GM23248 (cell line): ENCODE data around the gene PDGFD. TPM values are rescaled to one million over a fixed set of nuclear protein-coding genes. Genes with fewer than 3 reads are reported as not detected.

Source experiments
- DNase-seq: peaks from one replicate; pipeline ENCODE4 v3.0.0-alpha.2; 2015
- H2AFZ ChIP-seq: fragments of 200-600 bp; sonication (generic); 2 replicates; pipeline ENCODE4 v1.6.1; 2016; ENCODE audit warnings: antibody characterized with exemption
- H3F3A ChIP-seq: fragments of 200-600 bp; sonication (generic); 2 replicates; pipeline ENCODE4 v1.6.1; 2016; ENCODE audit warnings: mild to moderate bottlenecking, antibody characterized with exemption, mixed run types; ENCODE audit not compliant: insufficient read depth
- H3K27ac ChIP-seq: fragments of 200-600 bp; sonication (generic); 2 replicates; pipeline ENCODE4 v1.5.1; 2016; ENCODE audit warnings: mild to moderate bottlenecking
- H3K27me3 ChIP-seq: fragments of 200-600 bp; sonication (generic); replicated peaks from 2 replicates; pipeline ENCODE4 v1.6.1; 2016; ENCODE audit warnings: mild to moderate bottlenecking; ENCODE audit not compliant: insufficient read depth
- H3K36me3 ChIP-seq: fragments of 200-600 bp; sonication (generic); 2 replicates; pipeline ENCODE4 v1.6.1; 2016; ENCODE audit warnings: low read depth, mild to moderate bottlenecking
- H3K4me1 ChIP-seq: fragments of 200-600 bp; sonication (generic); 2 replicates; pipeline ENCODE4 v1.6.1; 2016; ENCODE audit warnings: mild to moderate bottlenecking; ENCODE audit not compliant: insufficient read depth
- H3K4me2 ChIP-seq: fragments of 200-600 bp; sonication (generic); one replicate; pipeline ENCODE4 v1.6.1; 2016; ENCODE audit warnings: mild to moderate bottlenecking; ENCODE audit not compliant: unreplicated experiment
- H3K4me3 ChIP-seq: fragments of 200-600 bp; sonication (generic); 2 replicates; pipeline ENCODE4 v1.5.1; 2016; ENCODE audit warnings: mild to moderate bottlenecking
- H3K79me2 ChIP-seq: fragments of 200-600 bp; sonication (generic); 2 replicates; pipeline ENCODE4 v1.6.1; 2016; ENCODE audit warnings: mild to moderate bottlenecking; ENCODE audit not compliant: insufficient read depth
- H3K9ac ChIP-seq: fragments of 200-600 bp; sonication (generic); 2 replicates; pipeline ENCODE4 v1.6.1; 2016; ENCODE audit warnings: mild to moderate bottlenecking
- H3K9me2 ChIP-seq: fragments of 200-600 bp; sonication (generic); 2 replicates; pipeline ENCODE4 v1.6.1; 2016; ENCODE audit warnings: mixed run types, mild to moderate bottlenecking, moderate library complexity; ENCODE audit not compliant: insufficient read depth
- H3K9me3 ChIP-seq: fragments of 200-600 bp; sonication (generic); one replicate; pipeline ENCODE4 v1.6.1; 2017; ENCODE audit warnings: low read depth
- H4K20me1 ChIP-seq: fragments of 200-600 bp; sonication (generic); 2 replicates; pipeline ENCODE4 v1.6.0; 2016; ENCODE audit not compliant: insufficient read depth
- EZH2 ChIP-seq: fragments of 200-600 bp; sonication (generic); IDR thresholded peaks from 2 replicates; pipeline ENCODE4 v1.6.1; 2018; ENCODE audit warnings: antibody characterized with exemption, mild to moderate bottlenecking; ENCODE audit not compliant: insufficient read depth, poor library complexity, severe bottlenecking
- EZH2phosphoT487 ChIP-seq: fragments of 200-600 bp; sonication (generic); IDR thresholded peaks from 2 replicates; pipeline ENCODE4 v1.6.1; 2018; ENCODE audit warnings: antibody characterized with exemption, moderate library complexity, mild to moderate bottlenecking, low read depth; ENCODE audit not compliant: insufficient read depth
- WGBS, 2 experiments: methylation state at CpG; one replicate each; pipeline ENCODE4 v1.1.6; 2015 to 2017; ENCODE audit warnings: low lambda C conversion rate in 2 of 2, low coverage in 1 of 2; ENCODE audit errors: missing lambda C conversion rate in 2 of 2; 5-methylcytosine and 5-hydroxymethylcytosine counted together
- in situ Hi-C: fragments of 300-500 bp; cut with MboI; formaldehyde crosslinking; loops from 2 replicates; pipeline ENCODE4 v1.15.0; 2020
- polyA plus RNA-seq: library from polyadenylated mRNA; unstranded; fragments of >200 nt; fragmentation: Nextera tagmentation; extraction: Ambion mirVana; gene quantifications from 2 replicates; pipeline ENCODE4 v1.2.1, GENCODE V29; 2016
- total RNA-seq: library from RNA; depleted of rRNA; stranded (reverse); fragments of >200 nt; shearing (Covaris generic); gene quantifications from 2 replicates; pipeline ENCODE4 v1.2.3, GENCODE V29; 2014

Gene PDGFD
- total and polyA plus RNA-seq, 2 experiments from 2014 or later = 0.81 to 1.3 TPM

DNA sequence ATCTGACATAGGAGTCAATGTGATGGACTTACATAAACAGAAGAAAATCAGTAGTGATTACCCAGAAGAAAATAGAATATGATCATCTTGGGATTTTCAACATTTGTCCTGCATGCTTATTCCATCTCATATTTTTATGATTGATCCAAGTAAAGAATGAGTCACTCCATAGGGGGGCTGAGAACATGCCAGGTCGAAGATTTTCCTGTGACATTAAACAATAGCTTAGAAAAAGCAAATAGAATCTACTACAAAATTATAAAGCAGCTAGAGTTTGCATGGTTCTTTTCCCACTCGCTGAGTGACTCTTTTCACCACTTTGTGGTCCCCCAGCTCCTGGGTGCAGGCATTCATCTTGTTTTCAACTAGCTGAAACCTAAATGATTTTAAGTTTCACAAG, 71.2 kb downstream of the PDGFD start:
- no peak overlapping the region for H2AFZ ChIP-seq
- no peaks in the 10 kb centered on the region for H3F3A ChIP-seq
- H3K4me2 ChIP-seq = no peak overlapping the region
- WGBS, 2 experiments = 58 to 65% methylated on average over 2 of the region's 2 CpGs
- H3K27ac ChIP-seq = no peak overlapping the region
- H3K4me1 ChIP-seq = 0 out of 2 replicates have a peak, but pooled peaks cover 3% of the 10 kb centered on the region
- H3K27me3 ChIP-seq = no peaks in the 10 kb centered on the region
- no peaks in the 10 kb centered on the region for H3K9me3 ChIP-seq
- no peaks in the 10 kb centered on the region for H3K79me2 ChIP-seq
- H3K36me3 ChIP-seq = no peaks in the 10 kb centered on the region
- no peak overlapping the region for H3K4me3 ChIP-seq
- in situ Hi-C loops = no loop called here
- H3K9me2 ChIP-seq = no peaks in the 10 kb centered on the region
- no peak overlapping the region for H3K9ac ChIP-seq
- no peaks in the 10 kb centered on the region for H4K20me1 ChIP-seq
- TF ChIP-seq EZH2 (no peak), EZH2phosphoT487 (no peak)
- DNase-seq = no peak

DNA sequence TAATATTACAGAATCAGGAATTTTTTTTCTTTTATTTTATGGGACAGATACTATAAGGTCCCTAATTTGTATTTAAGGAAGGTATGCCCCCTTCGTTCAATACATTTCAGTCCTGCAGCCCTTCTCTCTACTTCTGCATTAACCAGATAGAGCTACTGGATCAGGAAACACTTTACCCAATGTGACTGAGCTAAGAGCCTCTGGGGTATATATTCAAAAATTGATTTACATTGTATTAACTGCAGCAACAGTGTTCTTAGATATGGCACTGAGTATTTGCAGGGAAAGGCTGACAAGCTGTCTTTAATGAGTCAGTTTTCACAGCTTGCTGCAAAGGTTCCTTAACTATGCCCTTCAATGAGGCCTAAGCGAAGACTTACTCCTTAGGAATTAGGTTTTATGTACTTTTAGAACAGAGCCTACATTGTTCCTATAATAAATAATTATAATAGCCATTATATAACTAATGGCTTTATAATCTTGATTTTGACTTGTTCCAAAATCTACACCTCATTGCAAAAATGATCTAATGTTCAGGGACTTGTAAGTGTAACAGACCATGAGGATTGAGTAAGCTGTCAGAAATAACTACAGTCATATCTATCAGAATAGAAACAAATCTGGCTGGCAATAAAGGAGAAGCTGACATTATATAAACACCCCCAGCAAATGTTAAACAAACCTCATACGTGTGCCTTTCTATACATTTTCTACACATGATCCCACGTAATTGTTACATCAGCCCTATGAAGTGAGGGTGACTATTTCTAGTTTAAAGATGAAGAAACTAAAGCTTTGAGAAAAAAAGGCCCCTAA, 72.5 kb downstream of the PDGFD start:
- H3K4me3 ChIP-seq = no peak overlapping the region
- H3K27me3 ChIP-seq = no peaks in the 10 kb centered on the region
- no peak for DNase-seq
- no peak for TF ChIP-seq EZH2phosphoT487
- TF ChIP-seq EZH2 = no peak
- no peak overlapping the region for H3K4me2 ChIP-seq
- H3K36me3 ChIP-seq = no peaks in the 10 kb centered on the region
- H3K27ac ChIP-seq = no peak overlapping the region
- no peaks in the 10 kb centered on the region for H3K9me2 ChIP-seq
- H3K9ac ChIP-seq = no peak overlapping the region
- WGBS, 2 experiments = 87 to 89% methylated on average over 4 of the region's 4 CpGs
- H3F3A ChIP-seq = no peaks in the 10 kb centered on the region
- in situ Hi-C loops = no loop called here
- H3K9me3 ChIP-seq = no peaks in the 10 kb centered on the region
- no peak overlapping the region for H2AFZ ChIP-seq
- H3K4me1 ChIP-seq = 0 out of 2 replicates have a peak, but pooled peaks cover 3% of the 10 kb centered on the region
- H3K79me2 ChIP-seq = no peaks in the 10 kb centered on the region
- no peaks in the 10 kb centered on the region for H4K20me1 ChIP-seq

DNA sequence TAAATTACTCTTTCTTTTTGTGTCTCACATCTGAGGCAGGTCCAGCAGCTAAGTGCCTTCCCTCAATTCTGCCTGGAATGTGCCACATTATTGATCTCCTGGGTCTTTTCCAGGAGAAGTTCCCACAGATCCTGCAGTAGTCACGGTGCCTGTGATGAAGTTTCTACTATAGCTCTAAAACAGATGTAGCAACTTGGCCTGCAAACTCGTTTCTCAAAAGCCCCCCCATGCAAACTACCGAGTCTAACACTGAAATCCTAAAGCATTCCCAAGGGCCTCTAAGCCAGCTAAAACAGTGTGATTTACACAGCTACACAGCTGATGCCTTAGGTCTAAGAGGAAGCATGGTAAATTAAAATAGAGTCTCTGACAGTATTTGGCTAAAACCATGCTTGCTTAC, 73.2 kb downstream of the PDGFD start:
- Histone ChIP-seq H3F3A (no peaks in the 10 kb centered on the region), H3K4me3 (no peak overlapping the region), H4K20me1 (no peaks in the 10 kb centered on the region), H3K27me3 (no peaks in the 10 kb centered on the region), H3K27ac (no peak overlapping the region), H3K4me1 (0 out of 2 replicates have a peak, but pooled peaks cover 3% of the 10 kb centered on the region), H3K9me3 (no peaks in the 10 kb centered on the region), H3K9me2 (no peaks in the 10 kb centered on the region), H3K9ac (no peak overlapping the region), H3K79me2 (no peaks in the 10 kb centered on the region), H3K4me2 (no peak overlapping the region), H3K36me3 (no peaks in the 10 kb centered on the region), H2AFZ (no peak overlapping the region)
- TF ChIP-seq EZH2phosphoT487 (no peak), EZH2 (no peak)
- no peak for DNase-seq
- in situ Hi-C loops = no loop called here
- 26 to 34% methylated on average over 3 of the region's 3 CpGs for WGBS, 2 experiments

DNA sequence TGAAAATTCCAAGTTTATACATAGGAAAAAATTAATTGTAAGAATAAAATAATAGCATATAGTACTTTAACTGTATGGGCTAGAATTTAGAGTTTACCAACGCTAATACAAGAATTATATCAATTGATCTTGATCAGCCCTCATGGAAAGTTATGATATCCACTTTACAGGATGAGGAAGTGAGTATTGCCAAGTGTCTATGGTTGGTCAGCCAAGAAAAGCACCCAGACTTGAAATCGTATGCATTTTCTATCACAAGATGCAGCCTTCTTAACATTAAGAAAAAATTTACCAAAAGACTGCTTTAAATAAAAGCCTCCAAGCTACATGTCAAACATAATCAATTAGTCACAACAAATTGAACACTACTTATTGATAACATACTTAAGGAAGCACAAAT, 74.5 kb downstream of the PDGFD start:
- no peak for DNase-seq
- Histone ChIP-seq H2AFZ (no peak overlapping the region), H3K4me1 (no peaks in the 10 kb centered on the region), H3K27ac (no peak overlapping the region), H3K4me3 (no peak overlapping the region), H3F3A (no peaks in the 10 kb centered on the region), H4K20me1 (no peaks in the 10 kb centered on the region), H3K9me3 (no peaks in the 10 kb centered on the region), H3K27me3 (no peaks in the 10 kb centered on the region), H3K79me2 (no peaks in the 10 kb centered on the region), H3K9me2 (no peaks in the 10 kb centered on the region), H3K9ac (no peak overlapping the region), H3K4me2 (no peak overlapping the region), H3K36me3 (no peaks in the 10 kb centered on the region)
- in situ Hi-C loops = no loop called here
- 44 to 49% methylated on average over 2 of the region's 2 CpGs for WGBS, 2 experiments
- no peak for TF ChIP-seq EZH2
- no peak for TF ChIP-seq EZH2phosphoT487

DNA sequence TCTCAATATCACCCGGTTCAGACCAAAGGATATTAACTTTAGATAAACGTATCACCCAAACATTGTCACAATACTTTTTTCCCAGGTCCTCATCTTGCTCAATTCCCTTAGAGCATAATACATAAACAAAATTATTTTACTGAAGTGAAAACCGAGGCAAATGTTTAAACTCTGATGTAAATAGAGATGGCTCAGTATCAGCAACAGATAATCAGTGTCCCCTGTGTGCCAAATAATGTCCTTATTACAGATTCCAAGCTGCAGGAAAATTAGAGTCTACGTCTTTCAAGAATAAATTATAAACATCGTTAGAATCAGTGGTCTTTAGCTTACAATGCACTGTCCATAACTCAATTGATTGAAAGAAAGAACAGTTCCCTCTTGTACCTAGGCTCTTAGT, 77.3 kb downstream of the PDGFD start:
- no peak for DNase-seq
- no peaks in the 10 kb centered on the region for H4K20me1 ChIP-seq
- H2AFZ ChIP-seq = no peak overlapping the region
- no peak overlapping the region for H3K9ac ChIP-seq
- no peaks in the 10 kb centered on the region for H3K9me2 ChIP-seq
- H3K27ac ChIP-seq = no peak overlapping the region
- no peaks in the 10 kb centered on the region for H3K4me1 ChIP-seq
- no peaks in the 10 kb centered on the region for H3F3A ChIP-seq
- no peak overlapping the region for H3K4me2 ChIP-seq
- H3K27me3 ChIP-seq = no peaks in the 10 kb centered on the region
- H3K79me2 ChIP-seq = no peaks in the 10 kb centered on the region
- in situ Hi-C loops = no loop called here
- no peaks in the 10 kb centered on the region for H3K36me3 ChIP-seq
- no peak overlapping the region for H3K4me3 ChIP-seq
- TF ChIP-seq EZH2phosphoT487 (no peak), EZH2 (no peak)
- WGBS, 2 experiments = 35 to 42% methylated on average over 5 of the region's 5 CpGs
- no peaks in the 10 kb centered on the region for H3K9me3 ChIP-seq
